ENCODE data around the gene PDZRN4.

DNA sequence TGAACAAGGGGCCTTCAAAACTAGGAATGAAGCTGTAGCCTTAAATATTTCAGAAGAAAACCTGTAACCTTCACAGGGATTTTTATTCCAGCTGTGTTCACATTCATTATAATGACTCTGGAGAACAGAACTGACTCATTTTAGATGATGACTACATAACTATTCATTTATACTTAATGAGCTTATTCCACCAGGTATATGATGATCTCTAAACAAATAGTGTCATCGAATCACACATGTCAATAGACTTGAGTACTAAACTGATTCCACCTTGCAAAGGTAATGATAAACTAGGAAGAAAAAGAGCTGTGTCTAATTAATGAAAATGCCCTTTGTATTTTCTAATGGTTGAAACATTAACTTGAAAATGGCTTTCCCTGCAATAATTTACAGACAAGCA is 433.2 kb downstream of the PDZRN4 start:
- TF ChIP-seq CREB1 (IDR thresholded peaks at IDR 0.05; ENCODE audit: low read depth), result no peak
- TF ChIP-seq TAF1 (IDR thresholded peaks at IDR 0.05; ENCODE audit: low read depth), result no peak
- TF ChIP-seq, protein P1, sequence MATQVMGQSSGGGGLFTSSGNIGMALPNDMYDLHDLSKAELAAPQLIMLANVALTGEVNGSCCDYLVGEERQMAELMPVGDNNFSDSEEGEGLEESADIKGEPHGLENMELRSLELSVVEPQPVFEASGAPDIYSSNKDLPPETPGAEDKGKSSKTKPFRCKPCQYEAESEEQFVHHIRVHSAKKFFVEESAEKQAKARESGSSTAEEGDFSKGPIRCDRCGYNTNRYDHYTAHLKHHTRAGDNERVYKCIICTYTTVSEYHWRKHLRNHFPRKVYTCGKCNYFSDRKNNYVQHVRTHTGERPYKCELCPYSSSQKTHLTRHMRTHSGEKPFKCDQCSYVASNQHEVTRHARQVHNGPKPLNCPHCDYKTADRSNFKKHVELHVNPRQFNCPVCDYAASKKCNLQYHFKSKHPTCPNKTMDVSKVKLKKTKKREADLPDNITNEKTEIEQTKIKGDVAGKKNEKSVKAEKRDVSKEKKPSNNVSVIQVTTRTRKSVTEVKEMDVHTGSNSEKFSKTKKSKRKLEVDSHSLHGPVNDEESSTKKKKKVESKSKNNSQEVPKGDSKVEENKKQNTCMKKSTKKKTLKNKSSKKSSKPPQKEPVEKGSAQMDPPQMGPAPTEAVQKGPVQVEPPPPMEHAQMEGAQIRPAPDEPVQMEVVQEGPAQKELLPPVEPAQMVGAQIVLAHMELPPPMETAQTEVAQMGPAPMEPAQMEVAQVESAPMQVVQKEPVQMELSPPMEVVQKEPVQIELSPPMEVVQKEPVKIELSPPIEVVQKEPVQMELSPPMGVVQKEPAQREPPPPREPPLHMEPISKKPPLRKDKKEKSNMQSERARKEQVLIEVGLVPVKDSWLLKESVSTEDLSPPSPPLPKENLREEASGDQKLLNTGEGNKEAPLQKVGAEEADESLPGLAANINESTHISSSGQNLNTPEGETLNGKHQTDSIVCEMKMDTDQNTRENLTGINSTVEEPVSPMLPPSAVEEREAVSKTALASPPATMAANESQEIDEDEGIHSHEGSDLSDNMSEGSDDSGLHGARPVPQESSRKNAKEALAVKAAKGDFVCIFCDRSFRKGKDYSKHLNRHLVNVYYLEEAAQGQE (IDR thresholded peaks at IDR 0.05; ENCODE audit: low read depth), result no peak
- TF ChIP-seq EP300 (IDR thresholded peaks at IDR 0.05; ENCODE audit: borderline replicate concordance), result no peak
- TF ChIP-seq YY1 (IDR thresholded peaks at IDR 0.05; ENCODE audit: low read depth), result no peak
- no peak for TF ChIP-seq EGR1 (IDR thresholded peaks at IDR 0.05)
- no peak for TF ChIP-seq USF1 (IDR thresholded peaks at IDR 0.05)
- no peak for TF ChIP-seq TEAD4 (IDR thresholded peaks at IDR 0.05)
- TF ChIP-seq TCF12 (IDR thresholded peaks at IDR 0.05; ENCODE audit: low read depth), result no peak
- TF ChIP-seq, protein P2, sequence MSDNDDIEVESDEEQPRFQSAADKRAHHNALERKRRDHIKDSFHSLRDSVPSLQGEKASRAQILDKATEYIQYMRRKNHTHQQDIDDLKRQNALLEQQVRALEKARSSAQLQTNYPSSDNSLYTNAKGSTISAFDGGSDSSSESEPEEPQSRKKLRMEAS (IDR thresholded peaks at IDR 0.05), result no peak
